ENCODE data around the gene TCAIM.

The TCAIM gene

GRCh38 chr3:44292947-44293346, 45.6 kb upstream of the TCAIM start:
- H3K27ac ChIP-seq (ENCODE audit: low read depth, low read length): no peak overlapping the region
- H4K20me1 ChIP-seq (ENCODE audit: control insufficient read depth, insufficient read depth, low read depth, low read length): no peaks in the 10 kb centered on the region
- TF ChIP-seq CTCF (IDR thresholded peaks at IDR 0.05; ENCODE audit: low read depth, low read length, poor library complexity, severe bottlenecking) (no peak), EZH2phosphoT487 (IDR thresholded peaks at IDR 0.05; ENCODE audit: borderline replicate concordance, low read length) (no peak)
- H3K4me2 ChIP-seq (ENCODE audit: low read length): no peak overlapping the region
- no peaks in the 10 kb centered on the region for H3K79me2 ChIP-seq (ENCODE audit: control insufficient read depth, low read length)
- no peak overlapping the region for H3K4me3 ChIP-seq (ENCODE audit: low read length)
- H3F3A ChIP-seq (ENCODE audit: control insufficient read depth, insufficient read depth): no peaks in the 10 kb centered on the region
- no peaks in the 10 kb centered on the region for H3K4me1 ChIP-seq (ENCODE audit: control insufficient read depth, low read length)
- H3K36me3 ChIP-seq (ENCODE audit: control insufficient read depth, low read length): no peaks in the 10 kb centered on the region
- H3K27me3 ChIP-seq (ENCODE audit: control insufficient read depth, low read length): peaks cover 25% of the 10 kb centered on the region
- no peaks in the 10 kb centered on the region for H3K9me3 ChIP-seq (ENCODE audit: control insufficient read depth, insufficient read depth, low read length)
- no peaks in the 10 kb centered on the region for H3K9me2 ChIP-seq (replicated peaks; ENCODE audit: control insufficient read depth, low read length)

GRCh38 chr3:44297255-44297654, 41.3 kb upstream of the TCAIM start:
- Histone ChIP-seq H3K27me3 (ENCODE audit: control insufficient read depth, low read length) (peaks cover 29% of the 10 kb centered on the region), H3K4me1 (ENCODE audit: control insufficient read depth, low read length) (no peaks in the 10 kb centered on the region), H3K9me3 (ENCODE audit: control insufficient read depth, insufficient read depth, low read length) (no peaks in the 10 kb centered on the region), H3F3A (ENCODE audit: control insufficient read depth, insufficient read depth) (no peaks in the 10 kb centered on the region), H3K36me3 (ENCODE audit: control insufficient read depth, low read length) (no peaks in the 10 kb centered on the region), H3K4me2 (ENCODE audit: low read length) (no peak overlapping the region), H3K4me3 (ENCODE audit: low read length) (no peak overlapping the region), H4K20me1 (ENCODE audit: control insufficient read depth, insufficient read depth, low read depth, low read length) (no peaks in the 10 kb centered on the region), H3K79me2 (ENCODE audit: control insufficient read depth, low read length) (no peaks in the 10 kb centered on the region), H3K9me2 (replicated peaks; ENCODE audit: control insufficient read depth, low read length) (no peaks in the 10 kb centered on the region), H3K27ac (ENCODE audit: low read depth, low read length) (no peak overlapping the region)
- TF ChIP-seq EZH2phosphoT487 (IDR thresholded peaks at IDR 0.05; ENCODE audit: borderline replicate concordance, low read length) (no peak), CTCF (IDR thresholded peaks at IDR 0.05; ENCODE audit: low read depth, low read length, poor library complexity, severe bottlenecking) (no peak)

GRCh38 chr3:44301746-44302145, 36.8 kb upstream of the TCAIM start:
- no peaks in the 10 kb centered on the region for H3K36me3 ChIP-seq (ENCODE audit: control insufficient read depth, low read length)
- H3K4me1 ChIP-seq (ENCODE audit: control insufficient read depth, low read length): no peaks in the 10 kb centered on the region
- TF ChIP-seq CTCF (IDR thresholded peaks at IDR 0.05; ENCODE audit: low read depth, low read length, poor library complexity, severe bottlenecking) (no peak), EZH2phosphoT487 (IDR thresholded peaks at IDR 0.05; ENCODE audit: borderline replicate concordance, low read length) (no peak)
- H3K4me3 ChIP-seq (ENCODE audit: low read length): no peak overlapping the region
- no peaks in the 10 kb centered on the region for H3K9me2 ChIP-seq (replicated peaks; ENCODE audit: control insufficient read depth, low read length)
- H3K27ac ChIP-seq (ENCODE audit: low read depth, low read length): no peak overlapping the region
- no peaks in the 10 kb centered on the region for H3K9me3 ChIP-seq (ENCODE audit: control insufficient read depth, insufficient read depth, low read length)
- peaks cover 15% of the 10 kb centered on the region for H3K27me3 ChIP-seq (ENCODE audit: control insufficient read depth, low read length)
- no peaks in the 10 kb centered on the region for H3F3A ChIP-seq (ENCODE audit: control insufficient read depth, insufficient read depth)
- H3K4me2 ChIP-seq (ENCODE audit: low read length): no peak overlapping the region
- H3K79me2 ChIP-seq (ENCODE audit: control insufficient read depth, low read length): no peaks in the 10 kb centered on the region
- H4K20me1 ChIP-seq (ENCODE audit: control insufficient read depth, insufficient read depth, low read depth, low read length): no peaks in the 10 kb centered on the region

- Histone ChIP-seq H3K4me3 (ENCODE audit: low read length) (no peak overlapping the region), H4K20me1 (ENCODE audit: control insufficient read depth, insufficient read depth, low read depth, low read length) (no peaks in the 10 kb centered on the region), H3K36me3 (ENCODE audit: control insufficient read depth, low read length) (no peaks in the 10 kb centered on the region), H3K9me3 (ENCODE audit: control insufficient read depth, insufficient read depth, low read length) (no peaks in the 10 kb centered on the region), H3K27ac (ENCODE audit: low read depth, low read length) (no peak overlapping the region), H3K9me2 (replicated peaks; ENCODE audit: control insufficient read depth, low read length) (no peaks in the 10 kb centered on the region), H3K27me3 (ENCODE audit: control insufficient read depth, low read length) (peaks cover 5% of the 10 kb centered on the region; the same call in 1 of the 2 replicates), H3K4me1 (ENCODE audit: control insufficient read depth, low read length) (no peaks in the 10 kb centered on the region), H3K79me2 (ENCODE audit: control insufficient read depth, low read length) (no peaks in the 10 kb centered on the region), H3K4me2 (ENCODE audit: low read length) (no peak overlapping the region), H3F3A (ENCODE audit: control insufficient read depth, insufficient read depth) (no peaks in the 10 kb centered on the region)
- no peak for TF ChIP-seq EZH2phosphoT487 (IDR thresholded peaks at IDR 0.05; ENCODE audit: borderline replicate concordance, low read length)
- no peak for TF ChIP-seq CTCF (IDR thresholded peaks at IDR 0.05; ENCODE audit: low read depth, low read length, poor library complexity, severe bottlenecking)
Measured at GRCh38 chr3:44309500-44309899, 29.1 kb upstream of the TCAIM start.

Data from DOHH2 (cell line).